GM19468 (cell line): ENCODE measurements around the gene B3GNT9.
"Not testable (repeated sequence)": the region's sequence is repeated elsewhere in the genome, so short reads cannot be mapped to it uniquely, and the experiment has no call there.

ENCODE experiments used
- ATAC-seq: cut with Tn5 transposase; IDR thresholded peaks from one replicate; pipeline ENCODE4 v1.9.1; 2021; ENCODE audit warnings: mild to moderate bottlenecking, moderate library complexity, moderate number of reproducible peaks; ENCODE audit not compliant: unreplicated experiment; ENCODE audit errors: extremely low read depth

Gene B3GNT9

DNA sequence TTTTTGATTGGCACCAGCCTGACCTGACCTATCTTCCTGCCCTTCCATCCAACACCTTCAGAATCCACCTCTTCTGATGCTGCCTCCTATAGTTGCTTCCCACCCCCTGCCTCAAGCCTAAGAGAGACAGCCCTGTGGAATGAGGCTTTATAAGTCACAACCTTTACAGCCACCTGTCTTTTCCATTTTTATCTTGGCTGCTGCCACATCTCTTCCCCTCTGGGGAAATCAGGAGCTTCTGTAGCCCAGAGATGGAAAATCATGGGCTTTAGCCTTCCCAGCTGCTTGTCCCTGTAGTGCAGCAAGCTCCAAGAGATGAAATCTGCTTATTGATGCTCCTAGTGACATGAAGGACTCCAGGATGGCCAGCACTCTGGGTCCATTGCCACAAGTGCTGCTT lies 22.4 kb downstream of the B3GNT9 start:
- no peak for ATAC-seq

DNA sequence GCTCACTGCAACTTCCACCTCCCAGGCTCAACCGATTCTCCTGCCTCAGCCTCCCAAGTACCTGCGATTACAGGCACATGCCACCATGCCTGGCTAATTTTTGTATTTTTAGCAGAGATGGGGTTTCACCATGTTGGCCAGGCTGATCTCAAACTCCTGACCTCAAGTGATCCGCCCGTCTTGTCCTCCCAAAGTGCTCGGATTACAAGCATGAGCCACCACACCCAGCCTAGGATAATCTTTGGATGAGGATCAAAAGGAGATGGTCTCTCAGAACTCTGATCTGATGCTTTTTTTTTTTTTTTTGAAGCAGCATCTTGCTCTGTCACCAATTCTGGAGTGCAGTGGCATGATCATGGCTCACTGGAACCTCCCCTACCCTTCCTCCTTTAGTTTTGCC lies 28.0 kb downstream of the B3GNT9 start:
- ATAC-seq: not testable (repeated sequence)

DNA sequence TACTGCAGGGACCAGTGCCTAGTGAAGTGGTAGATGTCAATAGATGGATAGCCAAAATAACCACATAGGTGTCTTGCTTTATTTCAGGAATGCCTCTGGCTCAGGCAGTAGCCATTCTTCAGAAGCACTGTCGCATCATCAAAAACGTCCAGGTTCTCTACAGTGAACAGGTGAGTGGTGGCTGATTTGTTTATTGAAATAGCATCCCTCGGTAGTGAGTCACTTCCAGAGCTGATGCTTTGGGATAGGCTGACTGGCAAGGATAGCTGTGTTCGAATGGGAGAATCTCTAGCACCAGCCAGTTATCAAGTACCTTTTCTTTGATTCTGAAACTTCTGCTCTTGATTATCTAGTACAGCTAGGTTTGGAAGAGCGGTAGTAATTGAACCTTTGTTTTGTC lies 30.8 kb downstream of the B3GNT9 start:
- no peak for ATAC-seq

DNA sequence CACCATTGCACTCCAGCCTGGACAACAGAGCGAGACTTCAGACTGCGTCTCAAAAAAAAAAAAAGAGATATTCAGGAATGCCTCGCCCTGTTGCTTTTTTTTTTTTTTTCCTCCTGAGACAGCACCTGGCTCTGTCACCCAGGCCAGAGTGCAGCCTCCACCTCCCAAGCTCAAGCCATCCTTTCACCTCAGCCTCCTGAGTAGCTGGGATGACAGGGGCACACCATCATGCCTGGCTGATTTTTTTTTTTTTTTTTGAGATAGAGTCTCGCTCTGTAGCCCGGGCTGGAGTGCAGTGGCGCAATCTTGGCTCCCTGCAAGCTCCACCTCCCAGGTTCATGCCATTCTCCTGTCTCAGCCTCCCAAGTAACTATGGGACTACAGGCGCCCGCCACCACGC lies 33.1 kb downstream of the B3GNT9 start:
- no peak for ATAC-seq

DNA sequence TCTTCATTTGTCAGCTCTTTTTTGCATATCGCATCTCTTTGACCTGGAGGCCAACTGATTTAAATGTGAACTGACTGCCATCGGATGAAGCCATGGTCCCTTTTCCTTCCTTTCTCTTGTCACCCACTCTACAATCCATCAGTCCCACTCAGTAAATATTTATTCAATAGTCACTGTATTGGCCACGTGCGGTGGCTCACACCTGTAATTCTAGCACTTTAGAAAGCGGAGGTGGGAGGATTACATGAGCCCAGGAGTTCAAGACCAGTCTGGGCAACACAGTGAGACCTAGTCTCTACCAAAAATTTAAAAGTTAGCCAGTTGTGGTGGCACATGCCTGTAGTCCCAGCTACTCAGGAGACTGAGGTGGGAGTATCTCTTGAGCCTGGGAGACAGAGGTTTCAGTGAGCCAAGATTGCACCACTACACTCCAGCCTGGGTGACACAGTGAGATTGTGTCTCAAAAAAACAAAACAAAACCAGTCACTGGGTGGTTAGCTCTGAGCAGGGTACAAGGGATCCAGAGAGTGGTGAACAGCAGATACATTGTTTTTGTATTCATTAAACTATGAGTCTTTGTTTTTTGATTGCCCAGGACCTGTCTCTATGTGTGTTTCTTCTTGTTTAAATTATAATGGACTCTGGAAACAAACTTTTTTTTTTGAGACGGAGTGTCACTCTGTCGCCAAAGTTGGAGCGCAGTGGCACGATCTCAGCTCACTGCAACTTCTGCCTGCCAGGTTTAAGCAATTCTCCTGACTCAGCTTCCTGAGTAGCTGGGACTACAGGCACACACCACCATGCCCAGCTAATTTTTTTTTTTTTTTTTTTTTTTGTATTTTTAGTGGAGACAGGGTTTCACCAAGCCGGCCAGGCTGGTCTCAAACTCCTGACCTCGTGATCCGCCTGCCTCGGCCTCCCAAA lies 34.1 kb downstream of the B3GNT9 start:
- ATAC-seq: no peak

DNA sequence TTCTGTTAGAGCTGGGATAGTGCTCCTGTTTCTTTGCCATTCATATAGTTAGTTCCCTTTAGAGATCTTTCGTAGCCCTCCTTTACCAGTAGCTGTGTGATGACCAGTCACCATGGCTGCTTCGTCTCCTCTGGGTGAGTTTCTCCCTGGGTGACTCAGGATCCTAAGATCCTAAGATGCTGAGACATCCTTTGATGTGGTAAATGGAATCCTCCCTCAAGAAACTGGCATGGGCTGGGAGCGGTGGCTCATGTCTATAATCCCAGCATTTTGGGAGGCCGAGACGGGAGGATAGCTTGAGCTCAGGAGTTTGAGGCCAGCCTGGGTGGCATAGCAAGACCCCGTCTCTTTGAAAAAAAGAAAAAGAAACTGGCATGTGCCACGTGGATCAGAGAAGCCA lies 35.2 kb downstream of the B3GNT9 start:
- no peak for ATAC-seq

DNA sequence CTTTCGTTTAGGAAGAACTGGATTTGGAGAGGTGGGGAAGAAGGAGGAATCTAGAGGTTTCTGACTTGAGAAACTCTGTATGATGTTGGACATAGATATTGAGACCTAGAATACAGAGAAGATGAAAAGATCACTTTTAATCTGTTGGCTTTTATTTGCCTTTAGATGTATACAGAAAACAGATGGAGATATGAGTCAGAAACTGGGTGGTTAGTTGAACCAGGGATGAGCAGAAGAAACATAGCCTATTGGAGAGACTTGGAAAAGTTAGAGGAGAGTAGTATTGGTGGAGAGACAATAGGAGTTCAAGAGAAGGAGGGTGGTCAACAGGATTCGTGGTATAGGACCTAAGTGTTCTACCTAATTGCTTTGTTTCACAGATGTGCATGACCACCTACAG lies 36.0 kb downstream of the B3GNT9 start:
- no peak for ATAC-seq

DNA sequence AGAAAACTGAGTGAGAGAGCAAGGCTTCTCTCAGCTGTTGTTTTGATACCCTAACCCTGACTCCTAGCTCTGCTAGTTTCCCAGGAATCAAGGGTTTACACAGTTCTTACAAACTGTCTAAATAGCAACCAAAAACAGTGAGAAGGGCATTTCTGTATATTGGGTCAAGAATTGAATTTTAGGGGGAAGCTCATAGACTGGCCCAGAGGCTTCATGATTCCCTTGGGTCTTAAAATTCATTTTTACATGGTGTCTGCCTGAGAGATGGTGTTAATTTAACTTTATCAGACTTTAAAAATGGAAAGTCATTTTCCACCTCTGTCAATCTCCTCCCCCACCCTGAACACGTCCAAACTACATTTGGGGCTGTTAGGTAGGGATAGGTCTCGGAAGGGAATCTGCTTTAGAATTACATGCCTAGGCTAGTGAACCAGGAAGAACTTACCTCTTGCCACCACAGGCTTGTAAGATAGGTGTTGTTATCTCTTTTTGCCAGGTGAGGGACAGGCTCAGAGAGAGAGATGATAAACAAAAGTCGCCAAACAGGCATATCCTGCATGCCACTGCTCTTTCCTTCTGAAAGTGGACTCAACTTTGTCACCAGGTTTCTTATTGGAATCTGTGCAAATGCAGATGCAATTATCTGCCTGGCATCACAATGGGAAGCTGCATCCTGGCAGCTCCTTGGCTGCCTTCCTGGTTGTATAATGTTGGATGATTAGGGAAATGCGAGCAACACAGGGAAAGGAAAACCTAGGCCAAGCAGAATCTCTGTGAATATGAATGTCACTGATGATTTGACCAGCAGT lies 38.0 kb downstream of the B3GNT9 start:
- ATAC-seq: no peak

DNA sequence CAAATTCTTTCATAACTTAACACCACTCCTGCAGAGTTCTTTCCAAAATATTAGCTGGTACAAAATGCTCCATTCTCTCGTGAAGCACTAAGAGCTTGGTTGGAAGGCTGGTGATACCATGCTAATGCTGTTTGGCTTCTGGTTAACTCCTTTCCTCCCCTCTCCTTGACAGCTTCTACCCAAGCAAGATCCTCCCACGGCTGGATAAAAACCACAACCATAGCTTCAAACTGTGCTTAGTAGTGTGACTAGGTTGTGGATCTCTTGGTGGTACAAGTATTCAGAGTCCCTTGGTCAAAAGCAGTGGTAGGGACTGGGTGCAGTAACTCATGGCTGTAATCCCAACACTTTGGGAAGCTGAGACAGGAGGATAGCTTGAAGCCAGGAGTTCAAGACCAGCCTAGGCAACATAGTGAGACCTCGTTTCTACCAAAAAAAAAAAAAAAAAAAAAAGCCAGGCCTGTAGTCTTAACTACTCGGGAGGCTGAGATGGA lies 38.8 kb downstream of the B3GNT9 start:
- no peak for ATAC-seq

DNA sequence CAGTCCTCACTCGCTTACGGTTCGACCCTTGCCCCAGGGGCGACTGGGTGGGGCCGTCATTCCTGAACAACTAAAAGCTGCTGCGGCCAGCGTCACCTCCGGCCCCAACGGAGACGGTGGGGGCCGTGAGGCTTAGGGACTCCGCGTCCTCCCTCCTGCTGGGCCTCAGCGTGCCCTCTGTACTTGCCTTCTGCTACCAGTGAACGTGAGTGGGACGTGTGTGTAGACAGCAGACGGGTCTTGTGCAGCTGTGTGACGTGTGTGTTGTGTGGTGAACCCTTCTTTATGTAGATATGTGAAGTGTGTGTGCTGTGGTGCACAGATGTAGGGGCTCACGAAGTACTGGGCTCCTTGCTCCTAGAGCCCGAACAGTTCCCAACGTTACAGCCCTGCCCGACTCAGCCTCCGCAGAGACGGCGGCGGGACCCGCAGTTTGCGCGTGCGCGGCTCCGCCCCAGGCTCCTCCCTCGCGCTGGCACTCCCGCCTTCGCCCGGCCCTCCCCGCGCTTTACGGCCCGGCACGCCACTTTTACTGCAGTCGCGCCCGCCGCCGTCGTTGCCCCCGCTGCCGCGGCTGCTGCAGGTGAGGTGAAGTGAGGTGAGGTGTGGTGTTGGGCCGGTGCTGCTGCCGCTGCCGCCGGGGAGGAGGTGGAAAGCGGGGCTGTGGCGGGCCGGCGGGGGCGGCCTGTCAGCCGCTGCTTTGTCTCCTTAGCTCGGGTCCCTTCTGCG lies 41.2 kb downstream of the B3GNT9 start, which contains the start of gene PHAF1:
TSS of gene PHAF1 (plus strand) at position 535 of the 729 bp plus-strand sequence. CDS start 235 bp downstream, outside the sequence.
- ATAC-seq: peak; percentile 58

DNA sequence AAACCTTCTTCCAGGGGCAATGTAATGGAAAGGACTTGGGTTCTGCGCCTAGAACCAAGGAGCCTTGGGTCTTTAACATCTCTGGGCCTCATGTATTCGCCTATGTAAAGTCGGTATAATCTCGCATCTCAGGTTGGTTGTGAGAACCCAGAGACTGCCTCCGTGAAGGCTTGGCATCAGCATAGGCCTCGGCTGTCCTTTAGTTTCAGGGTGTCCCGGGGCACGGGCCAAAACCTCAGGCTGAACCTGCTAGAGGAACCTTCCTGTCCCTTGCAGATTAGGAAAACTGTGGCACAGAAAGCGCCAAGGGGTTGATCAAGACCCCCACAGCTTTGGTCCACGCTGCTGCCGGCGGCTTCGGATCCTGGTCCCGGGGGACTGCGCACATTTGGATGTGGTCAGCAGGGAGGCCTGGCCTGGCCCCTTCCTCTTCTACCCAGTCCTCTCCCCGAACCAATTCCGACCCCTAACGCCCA lies 41.8 kb downstream of the B3GNT9 start:
- ATAC-seq: no peak

DNA sequence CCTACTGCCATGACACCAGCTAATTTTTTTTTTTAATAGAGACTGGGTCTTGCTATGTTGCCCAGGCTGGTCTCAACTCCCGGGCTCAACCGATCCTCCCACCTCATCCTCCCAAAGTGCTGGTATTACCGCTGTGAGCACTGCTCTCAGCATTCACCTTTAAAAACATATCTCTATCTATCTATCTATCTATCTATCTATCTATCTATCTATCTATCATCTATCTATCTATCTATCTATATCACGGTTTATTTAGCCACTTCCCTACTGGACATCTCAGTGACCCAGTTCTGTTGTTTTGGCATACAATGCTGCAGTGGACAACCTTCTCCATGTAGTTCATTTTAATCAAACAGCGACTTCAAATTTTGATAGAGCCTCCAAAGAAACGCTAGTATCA lies 42.3 kb downstream of the B3GNT9 start:
- no peak for ATAC-seq

DNA sequence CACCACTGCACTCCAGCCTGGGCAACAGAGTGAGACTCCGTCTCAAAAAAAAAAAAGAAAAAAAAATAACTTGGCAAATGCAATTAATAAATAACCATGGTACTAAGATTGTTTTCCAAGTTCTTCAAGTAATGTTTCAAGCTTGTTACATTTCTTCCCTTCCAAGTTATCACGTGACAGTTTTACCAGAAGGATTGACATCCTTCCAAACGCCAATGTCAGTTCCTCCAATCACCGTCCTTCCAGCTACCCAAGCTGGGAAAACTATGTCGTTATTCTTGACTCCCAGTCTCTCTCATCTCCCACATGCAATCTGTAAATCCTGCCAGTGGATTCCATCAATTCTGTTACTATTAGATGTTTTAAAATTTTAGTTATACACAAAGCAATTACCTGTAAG lies 44.9 kb downstream of the B3GNT9 start:
- no peak for ATAC-seq

DNA sequence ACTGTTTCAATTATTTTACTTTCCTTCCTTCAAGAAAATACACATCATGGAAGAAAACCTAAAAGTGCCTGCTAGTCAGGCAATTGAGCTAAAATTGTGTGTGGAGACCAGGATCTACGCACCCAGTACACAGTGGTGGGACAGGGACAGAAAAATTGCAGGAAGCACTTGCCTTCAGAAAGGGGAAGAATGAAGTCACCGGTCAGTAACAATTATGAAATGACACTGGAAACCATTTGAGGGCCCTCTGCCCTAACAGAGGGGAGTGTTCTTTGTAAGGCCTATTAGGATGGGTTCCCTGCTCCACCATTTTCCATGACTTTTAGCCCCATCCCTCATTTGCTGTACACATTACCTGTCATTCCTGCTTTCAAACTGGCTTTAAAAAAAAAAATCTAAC lies 45.6 kb downstream of the B3GNT9 start:
- no peak for ATAC-seq

DNA sequence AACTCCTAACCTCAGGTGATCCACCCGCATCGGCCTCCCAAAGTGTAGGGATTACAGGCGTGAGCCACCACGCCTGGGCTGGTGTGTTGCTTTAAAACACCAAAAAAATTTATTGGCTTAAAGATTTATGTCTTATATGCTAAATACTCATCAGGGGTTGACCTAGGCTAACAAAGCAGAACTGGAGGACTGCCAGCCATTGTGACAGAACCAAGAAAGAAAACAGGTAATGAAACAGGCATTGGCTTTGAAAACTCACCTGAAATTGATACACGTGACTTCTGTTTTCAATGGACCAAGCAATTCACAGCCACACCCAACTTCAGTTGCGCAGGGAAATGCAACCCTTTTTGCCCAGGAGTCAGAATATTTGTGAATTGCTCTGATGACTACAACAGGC lies 46.0 kb downstream of the B3GNT9 start:
- ATAC-seq: no peak

DNA sequence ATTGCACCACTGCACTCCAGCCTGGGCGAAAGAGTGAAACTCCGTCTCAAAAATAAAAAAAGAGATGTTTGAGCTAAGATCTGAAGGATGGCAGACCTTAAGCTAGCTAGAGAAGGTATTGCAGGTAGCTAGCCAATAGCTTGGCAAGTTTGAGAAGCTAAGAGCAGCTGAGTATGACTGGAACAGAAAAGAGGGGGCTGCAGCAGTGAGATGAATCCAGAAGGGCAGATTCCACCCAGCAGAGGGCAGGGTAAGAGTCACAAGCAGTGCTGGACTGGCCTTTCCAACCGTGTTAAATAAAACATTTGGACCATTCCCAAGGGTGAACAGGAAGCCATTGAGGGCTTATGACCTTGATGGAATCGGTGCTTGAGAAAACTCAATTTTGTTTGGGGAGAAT lies 46.7 kb downstream of the B3GNT9 start:
- no peak for ATAC-seq

DNA sequence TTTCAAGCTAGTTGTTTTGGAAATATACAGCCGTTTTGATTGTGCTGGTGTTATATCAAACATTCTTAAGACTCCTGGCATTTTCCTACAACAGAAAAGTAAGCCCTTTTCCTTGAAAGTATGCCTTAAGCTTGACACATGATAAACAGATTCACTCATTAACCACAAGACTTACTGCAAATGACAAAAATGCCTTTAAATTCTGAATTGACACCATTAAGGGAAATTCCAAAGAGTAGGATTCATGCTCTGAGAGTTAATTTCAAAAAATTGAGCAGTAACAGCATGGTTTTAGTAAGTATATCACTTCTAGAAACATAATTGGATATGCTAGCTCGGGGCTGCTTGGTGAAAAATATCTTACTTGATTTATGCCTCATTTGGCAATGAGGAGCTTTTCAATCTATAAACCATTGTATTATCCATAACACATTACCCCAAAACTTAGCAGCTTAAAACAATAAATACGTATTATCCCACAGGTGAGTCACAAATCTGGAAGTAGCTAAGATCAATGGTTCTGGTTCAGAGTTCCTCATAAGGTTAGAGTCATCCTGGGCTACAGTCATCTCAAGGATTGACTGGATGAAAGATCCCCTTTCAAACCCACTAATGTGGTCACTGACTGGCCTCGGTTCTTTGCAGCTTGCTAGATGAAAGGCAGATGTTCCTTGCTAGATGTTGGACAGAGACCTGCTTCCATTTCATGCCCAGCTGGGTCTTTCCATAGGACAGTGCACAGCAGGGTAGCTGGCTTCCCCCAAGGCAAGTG lies 49.3 kb downstream of the B3GNT9 start:
- ATAC-seq: no peak

DNA sequence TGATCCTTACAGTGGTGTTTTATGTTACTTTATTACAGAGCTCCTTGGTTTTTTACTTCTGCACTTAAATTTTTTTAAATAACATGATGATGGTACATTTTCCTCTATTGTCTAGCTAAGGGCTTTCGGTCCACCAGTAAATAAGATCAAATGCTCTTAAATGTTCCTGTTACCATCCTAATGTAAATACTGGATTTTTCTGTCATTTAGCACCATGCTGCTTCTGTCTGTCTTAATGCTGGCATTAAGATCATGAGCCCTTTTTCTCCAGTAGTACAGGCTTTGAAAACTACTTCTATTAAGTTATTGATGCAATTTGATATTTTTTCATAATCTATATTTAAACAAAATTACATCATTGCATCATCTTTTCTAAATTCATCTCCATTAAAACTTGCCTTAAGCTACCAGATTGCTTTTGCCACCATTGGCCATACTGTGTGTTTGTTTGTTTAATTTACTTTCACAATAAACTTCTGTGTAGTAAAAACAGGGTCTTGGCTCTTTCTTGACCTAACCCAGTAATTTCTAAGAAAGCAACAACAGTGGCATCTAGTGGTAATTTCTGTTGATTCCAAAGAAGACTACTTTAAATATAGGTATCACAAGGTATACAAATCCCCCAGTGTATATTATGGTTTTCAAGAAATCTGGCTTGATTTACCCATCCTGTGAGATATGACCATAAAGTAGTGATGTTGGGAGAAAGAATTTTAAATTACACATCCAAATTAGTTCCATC lies 50.1 kb downstream of the B3GNT9 start:
- no peak for ATAC-seq

DNA sequence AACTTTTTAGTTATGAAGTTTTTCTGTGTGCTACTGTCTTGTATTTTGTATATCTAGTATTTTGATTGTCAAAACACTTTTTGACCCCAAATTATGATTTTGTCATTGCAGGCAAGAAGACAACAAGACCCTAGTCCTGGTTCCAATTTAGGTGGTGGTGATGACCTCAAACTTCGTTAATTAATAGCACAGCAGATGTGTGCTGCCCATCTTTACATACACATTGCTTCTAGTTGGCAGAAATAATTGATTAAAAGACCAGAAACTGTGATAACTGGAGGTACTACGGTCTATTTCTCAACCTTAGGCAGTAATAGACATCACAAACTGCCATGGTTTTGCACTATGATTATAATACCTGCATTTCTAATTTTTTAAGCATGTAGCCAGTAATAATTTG lies 52.2 kb downstream of the B3GNT9 start:
- no peak for ATAC-seq
